GM19238 (cell line): ENCODE results near the gene PRKACB.

Source experiments
- DNase-seq: peaks from one replicate; pipeline ENCODE4 v3.0.0; 2011; ENCODE audit warnings: low spot score; ENCODE audit not compliant: insufficient read length

The PRKACB gene

GRCh38 chr1:84155517-84155916 lies 11.4 kb downstream of the PRKACB start:
- DNase-seq, result no peak

GRCh38 chr1:84156210-84156621 lies 12.1 kb downstream of the PRKACB start:
- no peak for DNase-seq

- DNase-seq, result no peak
These were observed 15.6 kb downstream of the PRKACB start for GRCh38 chr1:84159533-84160240.

- no peak for DNase-seq
These were observed 18.2 kb downstream of the PRKACB start for GRCh38 chr1:84162295-84162694.

GRCh38 chr1:84163123-84163931 lies 19.3 kb downstream of the PRKACB start:
- DNase-seq, result no peak

DNA sequence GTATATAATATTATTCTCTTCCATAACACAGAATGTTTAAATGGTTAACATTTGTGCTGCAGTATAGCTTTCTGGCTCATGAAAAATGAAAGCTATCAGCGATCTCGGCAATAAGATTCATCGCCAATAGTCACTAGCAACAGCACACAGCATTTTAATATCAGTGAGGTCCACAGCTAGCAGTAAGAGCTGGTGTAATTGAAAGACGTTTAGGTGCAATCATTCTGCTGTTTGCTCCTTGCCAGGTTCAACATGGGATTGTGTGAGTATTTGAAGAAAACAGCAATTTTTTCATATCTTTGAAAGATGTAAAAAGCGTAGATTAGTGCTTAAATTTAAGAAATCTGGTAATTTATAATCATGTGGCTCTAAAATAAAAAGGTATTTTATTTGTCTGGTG lies 20.1 kb downstream of the PRKACB start:
- no peak for DNase-seq

DNA sequence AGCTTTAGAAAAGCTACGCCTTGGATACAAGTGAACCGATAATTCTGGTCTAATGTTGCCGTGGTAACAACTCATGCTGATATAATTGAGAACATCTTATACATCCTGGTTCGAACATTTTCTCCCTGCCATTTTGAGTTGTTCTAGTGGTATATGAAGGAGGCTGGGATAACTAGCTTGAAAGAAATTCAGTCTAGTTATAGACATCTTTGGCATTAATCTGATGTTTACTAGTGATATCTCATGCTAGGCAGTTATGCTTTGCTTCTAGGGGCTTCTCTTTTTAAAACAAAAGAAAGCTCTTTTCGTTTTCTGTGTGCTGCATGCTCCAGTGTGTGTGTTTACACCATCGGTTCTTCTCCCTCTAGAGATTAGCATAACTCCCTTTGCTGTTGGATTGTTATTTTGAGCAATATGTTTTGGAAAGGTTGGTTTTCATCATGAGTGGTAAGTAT lies 20.5 kb downstream of the PRKACB start:
- DNase-seq, result no peak

DNA sequence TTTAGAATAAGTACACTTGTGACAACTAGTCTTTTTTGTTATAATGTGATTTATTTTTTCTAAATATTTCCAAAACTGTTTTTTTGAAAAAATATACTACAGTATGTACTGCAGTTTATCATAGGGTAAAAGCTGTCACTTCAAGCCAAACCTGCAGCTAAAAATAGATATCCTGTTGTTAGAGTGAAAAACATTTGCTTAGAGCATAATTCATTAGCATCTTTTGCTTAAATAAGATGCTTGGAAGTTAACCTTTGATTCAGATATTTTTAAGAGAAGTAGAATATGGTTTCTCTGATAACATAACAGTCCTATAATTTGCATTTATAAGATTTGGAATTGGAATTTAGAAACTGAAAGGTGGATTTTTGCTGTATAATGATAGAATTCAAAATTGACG lies 21.5 kb downstream of the PRKACB start:
- no peak for DNase-seq

GRCh38 chr1:84166797-84167196 lies 22.7 kb downstream of the PRKACB start:
- DNase-seq, result no peak

DNA sequence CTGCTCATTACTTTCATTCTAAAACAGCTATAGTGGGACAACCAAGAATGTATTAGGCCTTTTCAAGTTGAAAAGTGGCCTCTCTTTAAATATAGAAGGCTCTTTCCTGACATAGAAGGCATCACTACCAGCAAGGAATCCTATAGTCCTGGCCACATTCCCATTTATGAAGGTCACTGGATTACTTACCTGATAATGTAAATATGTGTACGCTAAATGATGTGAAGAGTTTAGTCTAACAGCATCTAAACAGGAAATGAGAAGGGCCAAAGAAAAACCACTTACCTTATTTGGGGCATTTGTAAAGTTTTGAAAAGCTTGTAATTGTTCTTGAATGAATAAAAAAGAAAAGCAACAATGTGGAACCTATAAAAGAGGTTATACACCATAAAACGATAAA lies 24.7 kb downstream of the PRKACB start:
- no peak for DNase-seq

- no peak for DNase-seq
These were observed 26.1 kb downstream of the PRKACB start for GRCh38 chr1:84170171-84170570.

GRCh38 chr1:84171481-84171880 lies 27.4 kb downstream of the PRKACB start:
- no peak for DNase-seq

GRCh38 chr1:84174051-84174556 lies 30.0 kb downstream of the PRKACB start:
- no peak for DNase-seq

DNA sequence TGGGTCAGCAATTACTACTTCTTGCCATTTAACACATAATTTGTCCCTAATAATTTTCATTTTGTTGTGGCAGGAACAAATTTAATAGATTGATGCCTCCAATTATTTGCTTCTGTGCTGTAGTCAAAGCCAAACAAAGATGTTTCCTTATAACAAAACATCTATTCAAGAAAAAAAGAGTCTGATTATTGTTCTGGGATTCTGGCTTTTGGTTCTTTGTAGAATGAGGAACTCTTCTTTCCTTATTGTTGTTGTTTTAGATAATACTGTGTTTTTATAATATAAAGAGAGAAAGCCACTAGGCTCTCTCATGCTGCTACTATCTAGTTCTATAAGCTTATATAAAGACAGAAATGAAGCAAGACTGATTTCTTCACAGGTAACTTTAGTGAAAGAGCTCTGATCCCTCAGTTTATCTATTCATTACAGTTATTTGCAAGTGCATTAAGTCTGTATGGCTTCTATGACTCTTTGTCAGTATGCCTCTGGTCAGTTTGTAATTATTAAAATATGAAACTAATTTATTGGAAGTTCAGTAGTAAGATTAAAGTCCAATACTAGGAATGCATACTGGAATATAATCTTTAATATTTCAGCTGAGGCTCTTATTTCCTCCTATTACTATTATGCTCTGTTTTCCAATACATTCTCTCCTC lies 37.4 kb downstream of the PRKACB start:
- no peak for DNase-seq

- no peak for DNase-seq
These were observed 46.4 kb downstream of the PRKACB start for GRCh38 chr1:84190455-84190854.

GRCh38 chr1:84192681-84193080 lies 48.6 kb downstream of the PRKACB start:
- no peak for DNase-seq

DNA sequence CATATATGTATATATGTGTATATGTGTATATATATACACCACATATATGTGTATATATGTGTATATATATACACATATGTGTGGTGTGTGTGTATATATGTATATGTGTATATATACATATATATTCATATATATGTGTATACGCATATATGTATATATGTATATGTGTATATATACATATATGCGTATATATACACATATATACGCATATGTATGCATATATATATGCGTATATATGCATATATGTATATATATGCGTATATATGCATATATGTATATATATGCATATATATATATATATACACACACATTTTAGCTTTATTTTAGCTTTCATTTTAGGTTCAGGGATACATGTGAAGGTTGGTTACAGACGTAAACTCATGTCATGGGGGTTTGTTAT lies 54.8 kb downstream of the PRKACB start:
- no peak for DNase-seq

GRCh38 chr1:84199257-84199656 lies 55.2 kb downstream of the PRKACB start:
- DNase-seq, result no peak

DNA sequence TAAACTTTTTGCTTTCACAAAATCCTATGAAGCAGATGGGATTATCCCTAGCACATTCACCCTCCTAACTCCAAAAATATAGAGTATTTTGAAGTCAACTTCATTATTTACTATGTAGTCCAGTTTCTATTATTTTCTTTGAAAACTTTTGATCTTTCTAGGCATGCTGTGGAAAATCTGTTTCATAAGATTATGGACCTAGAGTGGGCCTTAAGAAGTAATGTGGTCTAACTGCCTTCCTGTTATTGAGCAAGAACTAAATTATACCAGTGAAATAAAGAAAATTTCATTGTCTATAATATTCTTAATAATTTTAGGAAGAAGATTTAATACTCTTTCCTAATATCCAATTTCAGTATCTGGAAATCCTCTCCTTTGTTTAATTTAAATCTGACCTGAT lies 58.1 kb downstream of the PRKACB start:
- DNase-seq, result no peak

DNA sequence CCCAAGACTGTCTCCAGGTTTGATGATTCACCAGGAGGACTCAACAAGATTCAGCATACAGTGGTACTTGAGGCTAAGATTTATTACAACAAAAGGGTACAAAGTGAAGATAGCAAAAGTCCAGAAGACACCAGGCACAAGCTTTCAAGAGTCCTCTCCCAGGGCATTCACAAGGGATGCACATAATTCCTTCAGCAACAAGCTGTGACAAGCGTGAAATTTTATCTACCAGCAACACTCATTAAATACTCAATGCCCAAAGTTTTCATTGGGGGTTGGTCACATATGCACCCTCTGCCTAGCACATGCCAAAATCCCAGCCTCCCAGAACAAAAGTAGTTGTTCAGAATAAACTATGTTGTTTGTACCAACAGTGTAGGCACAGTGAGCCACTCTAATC lies 62.3 kb downstream of the PRKACB start:
- no peak for DNase-seq

DNA sequence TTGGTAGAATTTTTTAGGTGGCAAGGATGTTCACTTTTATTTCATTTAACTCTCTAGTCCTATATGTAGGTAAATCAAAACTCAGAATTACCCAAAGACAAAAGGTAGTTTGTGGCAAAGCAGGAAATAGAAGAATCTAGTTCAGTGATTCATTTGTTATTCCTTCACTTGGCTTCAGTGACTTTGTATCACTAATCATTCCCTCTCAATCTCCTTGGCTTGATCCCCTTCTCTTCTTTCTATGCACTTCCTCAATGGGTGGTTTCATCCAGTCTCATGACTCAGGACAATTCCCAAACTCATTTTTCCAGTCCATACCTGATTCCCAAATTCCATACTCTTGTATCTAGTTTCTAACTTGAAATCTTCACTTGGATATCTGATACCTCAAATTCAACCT lies 64.9 kb downstream of the PRKACB start:
- no peak for DNase-seq
